Inflammatory macrophage (primary cell): Measurements from ENCODE around the gene ZNF3.
"Not testable (repeated sequence)": the region's sequence is repeated elsewhere in the genome, so short reads cannot be mapped to it uniquely, and the experiment has no call there.

ENCODE experiments used
- DNase-seq, 2 donors: peaks; one replicate each; pipeline ENCODE4 v3.0.0-alpha.2; 2020 to 2022
- total RNA-seq, 18 experiments: gene quantifications; one replicate each; lab custom pipeline; 2026; ENCODE audit warnings: mixed read lengths in 6 of 18, inconsistent platforms in 2 of 18; lab: John Stamatoyannopoulos, UW

ZNF3 gene
- total RNA-seq: 7.8 to 24.7 (median 16.8) reads per million in 18 experiments

DNA sequence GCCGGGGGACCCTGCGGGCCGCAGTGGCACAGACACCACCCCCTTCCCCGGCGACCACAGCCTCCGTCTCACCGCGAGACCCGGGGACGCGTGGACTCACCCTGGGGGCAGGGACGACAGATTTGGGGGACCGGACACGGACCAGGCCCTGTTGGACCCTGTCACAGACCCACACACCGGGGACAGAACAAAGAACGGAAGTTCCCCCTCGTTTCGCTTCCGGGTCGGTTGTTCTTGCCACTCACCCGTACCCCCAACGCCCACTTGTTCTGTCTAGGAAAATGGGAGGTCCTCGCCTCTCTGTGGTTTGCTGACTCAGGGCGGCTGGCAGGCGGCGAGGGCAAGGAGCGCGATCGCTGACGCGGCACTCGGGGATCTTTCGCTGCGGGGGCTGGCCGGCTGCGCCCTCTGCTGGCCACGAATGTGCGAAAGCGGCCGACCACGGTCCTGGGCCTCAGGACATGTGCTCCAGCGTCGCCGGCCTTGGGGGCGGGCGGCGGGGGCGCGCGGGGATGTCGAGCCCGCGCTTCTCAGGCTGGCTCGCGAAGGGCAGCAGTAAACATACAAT, at the start of gene ZNF3:
Gene ZNF3, minus strand, starts transcription at position 189 of the 568 bp plus-strand sequence. CDS start 4,366 bp downstream, outside the sequence.
- peak; percentile 99 for DNase-seq

DNA sequence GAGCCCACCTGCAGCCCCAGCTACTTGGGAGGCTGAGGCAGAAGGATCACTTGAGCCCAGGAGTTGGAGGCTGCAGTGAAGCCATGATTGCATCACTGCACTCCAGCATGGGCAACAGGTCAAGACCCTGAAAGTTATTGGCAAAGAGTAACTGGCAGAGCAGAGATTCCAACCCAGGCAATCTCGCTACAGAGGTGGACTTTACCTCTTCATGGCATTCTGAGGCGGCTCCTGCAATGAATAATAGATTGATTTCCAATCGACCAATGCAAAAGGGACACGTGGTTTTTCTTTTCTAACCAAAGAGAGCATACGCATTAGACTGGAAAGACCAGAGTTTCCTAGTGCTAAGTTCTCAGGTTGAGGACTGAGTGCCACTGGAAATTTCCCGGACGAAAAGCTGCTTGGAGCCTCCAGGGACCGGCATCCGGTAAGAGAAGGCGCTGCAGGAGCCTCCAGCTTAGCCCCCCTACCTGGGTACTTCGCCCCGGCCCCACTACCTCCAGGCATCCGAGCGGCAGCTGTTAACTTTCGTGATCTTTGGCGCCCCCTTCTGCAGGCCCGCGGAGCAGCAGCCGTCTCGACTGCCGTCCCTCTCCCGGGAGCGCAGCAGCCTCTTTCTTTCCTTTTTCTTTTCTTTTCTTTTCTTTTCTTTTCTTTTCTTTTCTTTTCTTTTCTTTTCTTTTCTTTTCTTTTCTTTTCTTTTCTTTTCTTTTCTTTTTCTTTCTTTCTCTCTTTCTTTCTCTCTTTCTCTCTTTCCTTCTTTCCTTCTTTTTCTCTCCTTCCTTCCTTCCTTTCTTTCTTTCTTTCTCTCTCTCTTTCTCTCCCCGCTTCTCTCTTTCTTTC, 49.3 kb upstream of the ZNF3 start:
- DNase-seq: peak; percentile 56 to 63

DNA sequence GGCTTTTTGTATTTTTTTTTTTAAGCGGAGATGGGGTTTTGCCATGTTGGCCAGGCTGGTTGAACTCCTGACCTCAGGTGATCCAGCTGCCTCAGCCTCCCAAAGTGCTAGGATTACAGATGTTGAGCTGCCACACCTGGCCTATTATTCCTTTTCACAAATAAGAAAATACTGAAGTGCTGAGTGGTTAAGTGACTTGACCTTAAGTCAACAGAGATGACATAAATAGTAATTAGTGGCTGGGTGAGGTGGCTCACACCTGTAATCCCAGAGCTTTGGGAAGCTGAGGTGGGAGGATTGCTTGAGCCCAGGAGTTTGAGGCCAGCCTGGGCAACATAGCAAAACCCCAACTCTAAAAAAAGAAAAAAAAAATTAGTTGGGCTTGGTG, 48.7 kb upstream of the ZNF3 start:
- not testable (repeated sequence) for DNase-seq

DNA sequence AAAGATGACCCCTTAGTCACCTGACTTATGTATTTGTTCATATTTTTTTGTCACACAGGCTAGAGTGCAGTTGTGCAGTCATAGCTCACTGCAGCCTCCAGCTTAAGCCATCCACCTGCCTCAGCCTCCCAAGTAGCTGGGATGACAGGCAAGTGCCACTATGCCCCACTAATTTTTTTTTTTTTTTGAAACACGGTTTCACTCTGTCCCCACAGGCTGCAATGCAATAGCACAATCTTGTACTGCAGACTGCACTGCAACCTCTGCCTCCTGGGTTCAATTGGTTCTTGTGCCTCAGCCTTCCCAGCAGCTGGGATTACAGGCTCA, 47.1 kb upstream of the ZNF3 start:
- no peak for DNase-seq

DNA sequence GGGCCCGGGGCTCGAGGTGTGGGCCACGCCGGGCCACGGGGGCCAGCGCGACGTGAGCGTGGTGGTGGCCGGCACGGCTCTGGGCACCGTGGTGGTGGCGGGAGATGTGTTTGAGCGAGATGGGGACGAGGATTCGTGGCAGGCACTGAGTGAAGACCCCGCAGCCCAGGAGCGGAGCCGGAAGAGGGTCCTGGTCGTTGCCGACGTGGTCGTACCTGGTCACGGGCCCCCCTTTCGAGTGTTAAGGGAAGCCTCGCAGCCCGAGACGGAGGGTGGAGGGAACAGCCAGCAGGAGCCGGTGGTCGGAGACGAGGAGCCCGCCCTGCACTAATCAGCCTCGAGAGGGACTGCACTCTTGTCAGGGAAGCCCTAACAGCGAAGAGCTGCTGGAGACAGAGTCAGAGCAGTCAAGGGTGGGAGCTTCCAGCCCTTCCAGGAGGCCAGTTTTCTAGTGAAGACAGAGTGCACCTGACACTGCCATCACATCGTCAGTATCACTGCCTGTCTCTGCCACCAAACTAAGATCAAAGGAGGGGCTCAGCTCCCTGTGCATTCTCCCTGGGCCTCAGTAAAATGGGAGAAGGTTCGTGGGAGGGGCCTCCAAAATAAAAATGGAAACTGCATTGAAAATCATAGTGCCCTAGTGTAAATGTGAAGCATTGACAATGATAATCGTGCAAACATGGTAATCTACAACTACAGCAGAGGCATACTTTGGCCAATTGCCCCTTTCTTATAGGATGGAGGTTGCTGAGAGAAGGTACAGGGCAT, 46.5 kb upstream of the ZNF3 start:
- no peak for DNase-seq

DNA sequence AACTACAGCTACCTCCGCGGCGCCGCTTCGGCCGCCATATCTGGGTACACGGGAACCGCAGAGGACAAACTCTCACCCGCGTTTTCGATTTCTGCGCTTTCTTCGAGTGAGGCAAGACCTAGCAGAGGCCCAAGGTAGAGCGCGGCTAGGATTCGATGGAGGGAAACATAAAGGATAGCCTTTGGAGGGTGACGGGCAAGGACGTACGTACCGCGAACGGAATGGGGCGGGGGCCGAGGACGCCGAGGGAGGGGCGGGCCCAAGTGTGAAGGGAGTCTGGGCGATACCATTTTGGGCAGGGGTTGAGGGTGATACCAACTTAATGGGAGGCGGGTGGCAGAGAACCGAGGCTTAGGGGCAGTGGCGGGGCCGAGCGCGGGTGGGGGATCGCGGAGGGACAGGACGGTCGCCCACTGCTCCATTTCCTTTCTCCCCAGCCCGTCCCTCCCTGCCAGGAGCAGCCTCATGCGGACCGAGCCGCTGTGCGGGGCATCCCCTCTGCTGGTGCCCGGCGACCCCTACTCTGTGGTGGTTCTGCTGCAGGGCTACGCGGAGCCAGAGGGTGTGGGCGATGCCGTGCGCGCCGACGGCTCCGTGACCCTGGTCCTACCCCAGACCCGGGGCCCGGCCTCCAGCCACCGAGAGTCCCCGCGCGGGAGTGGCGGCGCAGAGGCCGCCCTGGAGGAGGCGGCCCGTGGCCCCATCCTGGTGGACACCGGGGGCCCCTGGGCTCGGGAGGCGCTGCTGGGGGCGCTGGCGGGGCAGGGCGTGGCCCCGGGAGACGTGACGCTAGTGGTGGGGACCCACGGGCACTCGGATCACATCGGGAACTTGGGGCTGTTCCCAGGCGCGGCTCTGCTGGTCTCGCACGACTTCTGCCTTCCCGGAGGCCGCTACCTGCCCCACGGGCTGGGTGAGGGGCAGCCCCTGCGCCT, 45.7 kb upstream of the ZNF3 start, which contains the start of gene MBLAC1:
Gene MBLAC1, plus strand, starts transcription at position 37 of the 935 bp plus-strand sequence. Its CDS starts 429 bp downstream, at position 466.
- peak; percentile 88 to 91 for DNase-seq

DNA sequence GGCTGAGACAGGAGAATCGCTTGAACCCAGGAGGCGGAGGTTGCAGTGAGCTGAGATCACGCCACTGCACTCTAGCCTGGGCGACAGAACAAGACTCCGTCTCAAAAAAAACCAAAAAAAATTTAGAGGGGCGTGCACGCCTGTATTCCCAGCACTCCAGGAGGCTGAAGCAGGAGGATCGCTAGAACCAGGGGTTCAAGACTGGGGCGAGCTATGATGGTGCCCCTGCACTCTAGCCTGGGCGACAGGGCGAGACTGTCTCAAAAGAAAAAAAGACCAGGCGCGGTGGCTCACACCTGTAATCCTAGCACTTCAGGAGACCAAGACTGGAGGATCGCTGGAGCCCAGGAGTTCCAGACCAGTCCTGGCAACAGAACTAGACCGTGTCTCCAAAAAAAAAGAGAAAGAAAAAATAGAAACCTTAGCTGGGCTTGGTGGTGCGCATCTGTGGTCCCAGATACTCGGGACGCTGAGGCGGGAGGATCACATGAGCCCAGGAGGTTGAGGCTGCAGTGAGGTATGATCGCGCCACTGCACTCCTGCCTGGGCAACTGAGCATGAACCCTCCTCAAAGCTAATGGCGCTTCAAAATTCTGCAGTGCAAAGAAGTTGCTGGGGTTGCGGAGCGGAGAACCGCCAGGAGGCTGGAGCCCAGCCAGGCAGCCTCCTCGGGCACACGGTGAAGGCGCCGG, 44.9 kb upstream of the ZNF3 start:
- no peak for DNase-seq

DNA sequence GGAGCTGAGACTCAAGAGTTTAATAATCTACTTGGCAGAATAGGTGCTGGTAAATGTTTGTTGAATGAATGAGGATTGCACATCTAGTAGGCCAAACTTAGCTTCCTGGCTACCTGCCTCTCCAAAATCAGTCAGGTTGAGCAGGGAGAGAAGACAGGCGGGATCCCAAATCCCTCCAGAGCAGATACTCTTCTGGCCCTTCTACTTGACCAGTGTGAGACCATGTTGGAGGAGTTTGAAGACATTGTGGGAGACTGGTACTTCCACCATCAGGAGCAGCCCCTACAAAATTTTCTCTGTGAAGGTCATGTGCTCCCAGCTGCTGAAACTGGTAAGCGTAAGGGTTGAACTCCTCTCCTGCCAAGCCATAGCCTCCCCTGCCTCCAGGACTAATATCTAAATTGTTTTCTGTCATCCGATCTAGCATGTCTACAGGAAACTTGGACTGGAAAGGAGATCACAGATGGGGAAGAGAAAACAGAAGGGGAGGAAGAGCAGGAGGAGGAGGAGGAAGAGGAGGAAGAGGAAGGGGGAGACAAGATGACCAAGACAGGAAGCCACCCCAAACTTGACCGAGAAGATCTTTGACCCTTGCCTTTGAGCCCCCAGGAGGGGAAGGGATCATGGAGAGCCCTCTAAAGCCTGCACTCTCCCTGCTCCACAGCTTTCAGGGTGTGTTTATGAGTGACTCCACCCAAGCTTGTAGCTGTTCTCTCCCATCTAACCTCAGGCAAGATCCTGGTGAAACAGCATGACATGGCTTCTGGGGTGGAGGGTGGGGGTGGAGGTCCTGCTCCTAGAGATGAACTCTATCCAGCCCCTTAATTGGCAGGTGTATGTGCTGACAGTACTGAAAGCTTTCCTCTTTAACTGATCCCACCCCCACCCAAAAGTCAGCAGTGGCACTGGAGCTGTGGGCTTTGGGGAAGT, 43.0 kb upstream of the ZNF3 start:
- no peak for DNase-seq

DNA sequence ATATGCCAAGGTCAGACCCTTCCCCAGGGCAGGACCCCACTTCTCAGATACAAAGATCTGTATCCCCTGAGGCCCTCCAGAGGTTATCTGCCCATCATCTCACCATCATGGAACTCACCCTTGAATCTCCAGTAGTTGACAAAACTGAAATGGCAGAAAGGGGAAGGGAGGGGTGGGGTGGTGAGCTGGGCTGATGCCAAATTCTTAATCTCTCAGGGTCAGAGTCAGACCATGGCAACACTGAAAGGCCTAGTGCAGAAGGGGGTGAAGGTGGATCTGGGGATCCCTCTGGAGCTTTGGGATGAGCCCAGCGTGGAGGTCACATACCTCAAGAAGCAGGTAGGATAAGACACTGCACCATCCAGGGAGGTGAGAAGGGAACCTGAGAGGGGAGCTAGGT, 41.0 kb upstream of the ZNF3 start:
- DNase-seq: no peak

DNA sequence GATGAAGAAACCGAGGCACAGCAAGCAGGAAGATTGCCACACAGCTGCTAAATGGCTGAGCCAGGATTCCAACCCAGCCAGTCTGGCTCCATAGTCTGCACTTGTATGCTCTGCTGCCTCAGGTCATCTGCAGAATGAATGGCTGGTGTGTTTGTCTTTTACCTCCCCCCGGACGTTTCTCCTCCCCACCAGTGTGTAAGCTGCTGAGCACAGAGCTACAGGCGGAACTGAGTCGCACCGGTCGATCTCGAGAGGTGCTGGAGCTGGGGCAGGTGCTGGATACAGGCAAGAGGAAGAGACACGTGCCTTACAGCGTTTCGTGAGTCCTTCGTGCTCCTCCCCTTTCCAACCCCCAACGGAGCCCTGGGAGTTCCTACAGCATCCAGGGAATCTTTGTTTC, 40.5 kb upstream of the ZNF3 start:
- no peak for DNase-seq

DNA sequence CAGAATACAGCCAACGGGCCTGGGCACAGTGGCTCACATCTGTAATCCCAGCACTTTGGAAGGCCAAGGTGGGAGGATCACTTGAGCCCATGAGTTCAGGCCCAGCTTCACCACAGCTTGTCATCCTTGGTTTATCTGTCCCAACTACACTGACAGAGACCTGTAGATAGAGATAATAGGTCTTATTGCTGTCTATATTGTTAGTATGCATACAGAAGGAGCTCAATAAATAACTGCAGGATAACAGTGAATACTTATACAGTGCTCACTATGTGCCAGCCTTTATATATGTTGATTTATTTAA, 39.2 kb upstream of the ZNF3 start:
- no peak for DNase-seq

DNA sequence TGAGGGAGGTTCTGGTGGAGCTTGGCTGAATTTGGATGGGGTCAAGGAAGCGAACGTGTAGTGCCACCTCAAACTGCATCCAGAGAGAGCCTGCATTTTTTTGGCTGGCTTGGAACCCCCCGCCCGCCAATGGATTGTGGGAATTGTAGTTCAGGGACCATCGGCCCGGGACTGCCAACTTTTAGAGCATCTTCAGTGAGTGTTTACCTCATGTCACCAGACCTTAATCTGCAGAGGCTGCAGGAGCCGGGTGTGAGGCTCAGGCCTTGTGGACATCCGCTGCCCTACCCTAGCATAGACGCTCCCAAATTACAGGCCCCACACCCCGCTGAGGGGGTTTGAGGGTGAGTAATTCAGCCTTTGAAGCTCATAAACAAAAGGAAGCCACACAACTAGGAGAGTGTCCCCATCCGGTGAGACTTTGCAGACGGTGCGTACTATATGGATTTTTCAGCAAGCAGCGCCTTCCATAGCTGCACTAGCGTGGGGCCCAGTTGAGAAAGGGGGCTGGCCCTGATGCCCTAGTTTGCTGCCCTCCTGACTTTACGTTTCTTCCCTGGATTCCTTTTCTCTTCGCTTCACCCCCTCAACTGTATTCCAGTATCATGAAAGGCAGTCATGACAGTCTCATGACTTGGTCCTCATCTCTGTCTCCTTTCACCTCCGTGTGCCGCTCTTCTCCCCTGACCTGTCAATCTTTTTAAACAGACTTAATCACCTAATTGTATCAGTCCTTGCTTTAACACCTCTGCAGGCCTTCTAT, 38.6 kb upstream of the ZNF3 start:
- peak in 1 of 2 donors; percentile 15 for DNase-seq

DNA sequence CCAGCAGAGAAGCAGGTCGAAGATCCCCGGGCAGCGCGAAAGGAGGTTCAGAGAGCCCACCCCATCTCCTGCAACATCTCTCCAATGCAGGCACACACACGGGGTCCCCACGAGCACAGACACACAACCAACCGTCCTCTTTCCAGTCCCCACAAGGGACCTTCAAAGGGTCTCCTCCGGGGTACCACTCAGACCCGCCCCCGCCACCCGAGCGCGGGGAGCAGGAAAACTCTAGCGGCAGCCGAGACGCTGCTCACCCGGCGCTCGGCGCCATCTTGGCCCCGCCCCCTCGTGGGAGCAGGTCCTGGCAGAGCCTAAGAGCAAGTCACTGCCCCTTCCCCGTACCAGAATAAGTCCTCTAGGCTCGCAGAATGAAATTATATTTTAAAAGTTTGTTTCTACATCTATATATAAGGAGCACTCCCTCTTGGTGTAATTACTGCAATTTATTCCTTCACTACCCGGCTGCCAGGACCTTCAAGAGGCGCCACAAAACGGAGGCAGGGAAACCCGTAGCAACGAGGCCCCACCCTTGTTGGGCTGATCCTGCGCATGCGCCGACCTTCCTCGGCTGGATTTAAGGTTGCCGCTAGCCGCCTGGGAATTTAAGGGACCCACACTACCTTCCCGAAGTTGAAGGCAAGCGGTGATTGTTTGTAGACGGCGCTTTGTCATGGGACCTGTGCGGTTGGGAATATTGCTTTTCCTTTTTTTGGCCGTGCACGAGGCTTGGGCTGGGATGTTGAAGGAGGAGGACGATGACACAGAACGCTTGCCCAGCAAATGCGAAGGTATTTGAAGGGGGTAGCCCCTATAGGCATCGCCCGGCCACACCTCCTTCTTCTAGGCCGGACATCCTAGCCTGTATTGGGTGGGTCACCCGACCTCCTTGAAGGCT, 37.8 kb upstream of the ZNF3 start, which contains the start of the genes CNPY4 and TAF6:
Gene CNPY4, plus strand, starts transcription at position 563 of the 898 bp plus-strand sequence. Its CDS starts 111 bp downstream, at position 674.
Gene TAF6, minus strand, starts transcription at position 287 of the 898 bp plus-strand sequence. CDS start 5,149 bp downstream, outside the sequence.
- peak; percentile 95 to 96 for DNase-seq

DNA sequence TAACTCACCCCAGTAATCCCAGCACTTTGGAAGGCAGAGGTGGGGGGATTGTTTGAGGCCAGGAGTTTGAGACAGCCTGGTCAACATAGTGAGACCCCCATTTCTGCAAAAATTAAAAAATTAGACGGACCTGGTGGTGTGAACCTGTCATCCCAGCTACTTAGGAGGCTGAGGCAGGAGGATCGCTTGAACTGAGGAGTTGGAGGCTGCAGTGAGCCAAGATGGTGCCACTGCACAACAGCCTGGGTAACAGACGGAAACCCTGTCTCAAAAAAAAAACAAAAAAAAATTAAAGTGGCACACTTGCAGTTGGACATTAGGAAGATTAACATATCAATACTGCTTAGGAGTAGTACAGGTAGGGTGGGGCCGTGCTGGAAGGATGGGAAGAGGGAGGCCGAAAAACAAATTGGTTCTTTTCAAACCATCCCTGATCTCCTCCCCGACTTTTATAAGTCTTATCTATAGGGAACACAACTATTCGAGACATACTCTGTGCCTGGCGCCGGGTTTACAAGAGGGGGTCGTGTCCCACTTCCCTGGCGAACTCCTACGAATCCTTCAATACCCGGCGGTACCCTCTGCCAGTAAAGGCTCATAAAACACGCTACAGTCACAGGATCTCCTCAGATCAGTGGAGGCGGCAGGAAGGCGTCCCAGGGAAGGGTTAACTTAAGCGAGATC, 37.0 kb upstream of the ZNF3 start:
- DNase-seq: no peak

DNA sequence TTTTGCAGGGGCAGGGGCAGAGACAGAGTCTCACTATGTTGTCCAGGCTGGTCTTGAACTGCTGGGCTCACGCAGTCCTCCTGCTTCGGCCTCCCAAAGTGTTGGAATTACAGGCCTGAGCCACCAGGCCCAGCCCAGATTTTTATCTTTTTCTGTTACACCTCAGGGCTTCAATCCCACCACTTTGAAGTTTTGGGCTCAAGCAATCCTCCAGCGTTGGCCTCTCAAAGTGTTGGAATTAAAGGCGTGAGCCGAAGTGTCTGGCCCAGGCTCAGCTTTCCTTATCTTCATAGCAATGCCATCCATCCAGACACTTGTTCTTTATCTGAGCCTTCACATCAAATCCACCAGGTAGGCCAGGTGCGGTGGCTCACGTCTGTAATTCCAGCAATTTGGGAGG, 33.5 kb upstream of the ZNF3 start:
- no peak for DNase-seq

DNA sequence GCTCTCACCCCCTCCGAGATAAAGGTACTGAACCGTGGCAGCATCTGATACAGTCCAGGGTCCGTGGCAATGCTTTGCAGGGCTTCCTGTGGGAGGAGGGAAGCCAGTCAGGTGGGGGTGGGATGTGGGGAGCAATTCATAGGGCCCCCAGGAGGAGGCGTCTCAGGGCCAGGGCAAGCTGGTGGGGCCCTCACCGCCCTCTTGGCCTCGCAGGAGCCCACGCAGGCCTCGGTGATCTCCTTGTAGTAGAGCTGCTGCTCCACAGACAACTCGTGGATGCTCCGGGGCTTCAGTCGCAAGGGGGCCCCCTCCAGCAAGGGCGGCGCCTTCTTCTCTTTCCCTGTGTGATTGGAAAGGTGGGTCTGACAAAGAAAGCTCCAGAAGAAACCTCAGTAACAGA, 30.4 kb upstream of the ZNF3 start:
- no peak for DNase-seq

DNA sequence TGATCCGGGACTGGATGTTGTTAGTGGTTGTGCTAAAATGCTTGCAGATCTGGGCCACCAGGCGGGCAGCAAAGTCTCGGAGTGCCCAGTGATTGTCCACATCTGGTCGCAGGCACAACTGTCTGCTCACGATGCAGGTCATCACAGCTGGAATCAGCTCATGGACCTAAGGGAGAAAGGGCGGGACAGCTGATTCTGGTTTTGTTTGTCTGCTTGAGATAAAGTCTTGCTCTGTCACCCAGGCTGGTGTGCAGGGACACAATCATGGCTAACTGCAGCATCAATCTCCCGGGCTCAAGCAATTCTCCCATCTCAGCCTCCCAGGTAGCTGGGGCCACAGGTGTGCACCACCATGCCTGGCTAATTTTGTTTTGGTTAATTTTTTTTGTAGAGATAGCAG, 29.6 kb upstream of the ZNF3 start:
- DNase-seq: no peak
